CD14-positive monocyte (primary cell): ENCODE results near the gene MOV10. TPM values are rescaled to one million over a fixed set of nuclear protein-coding genes. Genes with fewer than 3 reads are reported as not detected.

Experiments
- DNase-seq, 3 donors: peaks; one replicate each; pipeline ENCODE4 v3.0.0-alpha.2; 2011 to 2022
- H2AFZ ChIP-seq: 2 replicates; pipeline ENCODE4 v1.6.0; 2012; ENCODE audit warnings: mild to moderate bottlenecking, low read depth, low read length, inconsistent platforms; ENCODE audit not compliant: insufficient read depth, poor library complexity, severe bottlenecking
- H3K27ac ChIP-seq, 2 donors: 1 replicate in 1 of 2; 2 replicates in 1 of 2; pipeline ENCODE4 v1.5.1; 2012 to 2013; ENCODE audit warnings: low read length in 2 of 2, control low read depth in 1 of 2, inconsistent platforms in 1 of 2, low read depth in 1 of 2, mild to moderate bottlenecking in 1 of 2
- H3K27me3 ChIP-seq, 2 donors: one replicate each; pipeline versions ENCODE4 v1.6.0 to v1.6.1; 2011 to 2013; ENCODE audit warnings: low read length in 2 of 2; ENCODE audit not compliant: control insufficient read depth in 2 of 2, insufficient read depth in 2 of 2
- H3K36me3 ChIP-seq, 2 donors: replicated peaks in 1 of 2; 1 replicate in 1 of 2; 2 replicates in 1 of 2; pipeline versions ENCODE4 v1.5.1 to v1.6.1; 2012 to 2013; ENCODE audit warnings: low read length in 2 of 2, control low read depth in 1 of 2, inconsistent platforms in 1 of 2, mild to moderate bottlenecking in 1 of 2; ENCODE audit not compliant: insufficient read depth in 2 of 2, control insufficient read depth in 1 of 2
- H3K4me1 ChIP-seq, 2 donors: 1 replicate in 1 of 2; 2 replicates in 1 of 2; pipeline versions ENCODE4 v1.5.1 to v1.6.1; 2012 to 2013; ENCODE audit warnings: low read length in 2 of 2, control low read depth in 1 of 2, inconsistent platforms in 1 of 2, mild to moderate bottlenecking in 1 of 2, moderate library complexity in 1 of 2; ENCODE audit not compliant: insufficient read depth in 2 of 2, control insufficient read depth in 1 of 2
- H3K4me2 ChIP-seq: replicated peaks from 2 replicates; pipeline ENCODE3; 2012; ENCODE audit warnings: low read length, moderate library complexity, mild to moderate bottlenecking; ENCODE audit not compliant: poor library complexity, severe bottlenecking; ENCODE audit errors: extremely low read depth
- H3K4me3 ChIP-seq, 3 experiments: fragments of 200-600 bp in 1 of 3; sonication (generic) in 1 of 3; replicated peaks in 1 of 3; 1 replicate in 2 of 3; 2 replicates in 1 of 3; pipeline ENCODE4 v1.5.1; 2011 to 2013; ENCODE audit warnings: low read length in 3 of 3, mild to moderate bottlenecking in 3 of 3, control low read depth in 2 of 3, low read depth in 2 of 3, inconsistent platforms in 1 of 3, moderate library complexity in 1 of 3
- H3K79me2 ChIP-seq: 2 replicates; pipeline ENCODE4 v1.6.0; 2012; ENCODE audit warnings: mild to moderate bottlenecking, control low read depth, inconsistent platforms, low read length, moderate library complexity; ENCODE audit not compliant: insufficient read depth
- H3K9ac ChIP-seq: 2 replicates; pipeline ENCODE4 v1.6.0; 2017; ENCODE audit warnings: low read length, mild to moderate bottlenecking; ENCODE audit not compliant: insufficient read depth, poor library complexity, severe bottlenecking
- H3K9me3 ChIP-seq, 2 donors: replicated peaks in 1 of 2; 1 replicate in 1 of 2; 2 replicates in 1 of 2; pipeline versions ENCODE4 v1.5.1 to v1.6.1; 2012 to 2013; ENCODE audit warnings: low read length in 2 of 2, control low read depth in 1 of 2; ENCODE audit not compliant: control insufficient read depth in 1 of 2, insufficient read depth in 1 of 2
- H4K20me1 ChIP-seq: 2 replicates; pipeline ENCODE4 v1.6.0; 2012; ENCODE audit warnings: mild to moderate bottlenecking, low read length, control low read depth, moderate library complexity; ENCODE audit not compliant: insufficient read depth
- H3K27ac Mint-ChIP-seq, 7 donors: one replicate each; pipeline ENCODE4 v1.8.0; 2020; ENCODE audit warnings: mild to moderate bottlenecking in 7 of 7, mixed read lengths in 7 of 7, moderate library complexity in 6 of 7, inconsistent platforms in 2 of 7
- H3K27me3 Mint-ChIP-seq, 3 donors: one replicate each; pipeline ENCODE4 v1.8.0; 2021 to 2022; ENCODE audit warnings: low read depth in 3 of 3, mild to moderate bottlenecking in 3 of 3, mixed read lengths in 3 of 3, moderate library complexity in 3 of 3, inconsistent platforms in 1 of 3
- H3K36me3 Mint-ChIP-seq, 2 donors: one replicate each; pipeline ENCODE4 v1.8.0; 2020; ENCODE audit warnings: mixed read lengths in 2 of 2, inconsistent platforms in 1 of 2, mild to moderate bottlenecking in 1 of 2
- H3K4me1 Mint-ChIP-seq: one replicate; pipeline ENCODE4 v1.8.0; 2020; ENCODE audit warnings: mild to moderate bottlenecking, mixed read lengths
- H3K4me3 Mint-ChIP-seq, 2 donors: one replicate each; pipeline ENCODE4 v1.8.0; 2020; ENCODE audit warnings: mild to moderate bottlenecking in 2 of 2, mixed read lengths in 2 of 2, moderate library complexity in 1 of 2
- H3K9me3 Mint-ChIP-seq, 7 donors: one replicate each; pipeline ENCODE4 v1.8.0; 2020 to 2022; ENCODE audit warnings: mixed read lengths in 7 of 7, mild to moderate bottlenecking in 6 of 7, moderate library complexity in 6 of 7, inconsistent platforms in 2 of 7
- CTCF ChIP-seq: fragments of 200-600 bp; IDR thresholded peaks from one replicate; pipeline ENCODE4 v1.8.0; 2022; ENCODE audit warnings: antibody characterized with exemption, mild to moderate bottlenecking
- WGBS: methylation state at CpG from one replicate; pipeline ENCODE4 v1.1.5; 2013; ENCODE audit warnings: missing lambda C conversion rate; ENCODE audit not compliant: insufficient coverage; 5-methylcytosine and 5-hydroxymethylcytosine counted together
- intact Hi-C, 2 donors: fragments of 100-400 bp; cut with micrococcal nuclease; formaldehyde crosslinking; loops; one replicate each; pipeline versions ENCODE4 v1.15.0 to v1.15.1; 2023
- polyA plus RNA-seq, 3 donors: library from polyadenylated mRNA; depleted of rRNA in 1 of 3; unstranded in 2 of 3; stranded (reverse) in 1 of 3; fragments of 300-500 nt in 2 of 3; fragments of >200 nt in 1 of 3; fragmentation: Illumina TruSeq in 2 of 3; gene quantifications; 1 replicate in 2 of 3; 2 replicates in 1 of 3; pipeline ENCODE4 v1.2.3, GENCODE V29; 2012 to 2021
- small RNA-seq: library from RNA; depleted of rRNA; stranded (forward); fragments of <200 nt; gene quantifications from one replicate; pipeline ENCODE3, GENCODE V24; 2012; ENCODE audit warnings: low read depth; ENCODE audit not compliant: insufficient read length

MOV10 gene
- polyA plus RNA-seq, 3 donors = 12.0 to 61.2 (median 13.6) TPM

- no peak for DNase-seq
- H3K4me3 Mint-ChIP-seq = peak overlapping the region in 1 of 2 donors; percentile 65
- H2AFZ ChIP-seq = no peak overlapping the region
- H3K36me3 ChIP-seq = no peaks in the 10 kb centered on the region
- no peaks in the 10 kb centered on the region for H3K79me2 ChIP-seq
- no peak for TF ChIP-seq CTCF
- peaks cover 0 to 3% of the 10 kb centered on the region in 2 donors for H3K36me3 Mint-ChIP-seq
- H3K9ac ChIP-seq = no peak overlapping the region
- H3K27me3 ChIP-seq = peaks cover 20 to 50% of the 10 kb centered on the region in 2 donors
- no peaks in the 10 kb centered on the region for H4K20me1 ChIP-seq
- H3K4me1 ChIP-seq = peaks cover 4 to 5% of the 10 kb centered on the region in 2 donors
- intact Hi-C loops = no loop called here
- peaks cover 7% of the 10 kb centered on the region for H3K4me1 Mint-ChIP-seq
- H3K4me3 ChIP-seq = no peak overlapping the region
- H3K4me2 ChIP-seq = no peak overlapping the region
- H3K9me3 ChIP-seq = peaks cover 3 to 14% of the 10 kb centered on the region in 2 donors
- WGBS = 98% methylated on average over 7 of the region's 12 CpGs
- H3K27ac ChIP-seq = no peak overlapping the region
- peaks cover 39 to 64% (median 39%) of the 10 kb centered on the region in 3 donors for H3K27me3 Mint-ChIP-seq
- H3K9me3 Mint-ChIP-seq = peaks cover 0 to 17% (median 10%) of the 10 kb centered on the region in 7 donors
- no peak overlapping the region for H3K27ac Mint-ChIP-seq
Measured at GRCh38 chr1:112748396-112748795, 73.9 kb downstream of the MOV10 start.

Small RNAs within 50 kb of the gene (small RNA-seq; reads per million reads assigned to genes)
- gene RNU7-70P = not detected

Other genes starting within 250 kb of the MOV10 start
- gene WNT2B, start 165.7 kb upstream of the MOV10 start, polyA plus RNA-seq = under 1 TPM in 2 of 3 donors, not detected in 1; 0.07 to 0.79 TPM
- gene ST7L, start 55.5 kb upstream of the MOV10 start, polyA plus RNA-seq = 10 to 100 TPM in 1 of 3 donors, 1 to 10 TPM in 2; 5.4 to 10.0 (median 6.1) TPM
- 100 to 1,000 TPM in 2 of 3 donors, 10 to 100 TPM in 1; 93.4 to 357 (median 339) TPM for gene CAPZA1, start 54.8 kb upstream of the MOV10 start, polyA plus RNA-seq
- gene RHOC, start 32.5 kb downstream of the MOV10 start, polyA plus RNA-seq = 100 to 1,000 TPM in 1 of 3 donors, 10 to 100 TPM in 2; 78.9 to 119 (median 91.5) TPM
- under 1 TPM; 0.28 to 0.75 (median 0.69) TPM for gene PPM1J, start 40.7 kb downstream of the MOV10 start, polyA plus RNA-seq